Fibroblast of skin of left quadriceps (primary cell): Measurements from ENCODE around the gene TMEM254.
"Not testable (repeated sequence)": the region's sequence is repeated elsewhere in the genome, so short reads cannot be mapped to it uniquely, and the experiment has no call there.

Experiments
- DNase-seq, 2 experiments: peaks; one replicate each; pipeline ENCODE4 v3.0.0-alpha.2; 2013; ENCODE audit warnings: low read depth in 2 of 2

Gene TMEM254

DNA sequence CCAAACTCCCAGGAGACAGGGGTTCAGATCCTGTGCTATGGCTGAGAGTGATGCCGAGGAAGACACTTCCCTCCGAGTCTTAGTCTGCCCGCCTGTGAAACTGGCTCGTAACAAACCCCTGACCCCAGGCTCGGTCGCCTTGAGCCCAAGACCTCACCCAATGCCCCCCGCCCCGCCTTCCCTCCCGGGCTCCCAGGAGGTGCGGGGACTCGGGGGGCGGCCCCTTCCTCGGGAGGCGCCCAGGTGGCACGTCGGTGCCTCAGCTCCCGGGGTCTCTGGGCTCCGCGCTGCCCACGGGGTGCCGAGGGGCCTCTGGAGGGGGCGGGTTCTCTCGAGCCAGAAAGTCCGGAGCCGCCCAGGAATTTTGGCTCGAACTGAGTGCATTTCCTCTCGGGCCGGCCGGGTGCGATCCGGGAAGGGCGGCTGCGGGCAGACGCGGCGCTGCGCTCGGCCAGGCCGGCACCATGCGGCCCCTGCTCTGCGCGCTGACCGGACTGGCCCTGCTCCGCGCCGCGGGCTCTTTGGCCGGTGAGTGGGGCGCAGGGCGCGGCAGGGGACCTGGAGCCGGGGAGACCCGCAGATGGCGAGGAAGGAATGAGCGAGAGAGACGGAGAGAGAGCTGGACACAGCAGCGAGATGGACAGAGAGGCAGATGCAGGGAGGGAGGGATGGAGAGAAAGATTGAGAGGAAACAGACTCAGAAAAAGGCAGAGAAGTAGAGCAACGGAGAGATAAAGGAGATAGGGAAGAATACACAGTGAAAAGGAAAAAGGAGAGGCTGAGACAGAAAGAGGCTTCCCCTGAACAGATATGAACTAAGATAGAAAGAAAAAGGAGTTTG is 54.1 kb downstream of the TMEM254 start, which contains the start of gene PLAC9:
PLAC9 (plus strand) TSS at position 432 of the 841 bp plus-strand sequence; CDS start at position 465, 33 bp downstream.
- DNase-seq = no peak

DNA sequence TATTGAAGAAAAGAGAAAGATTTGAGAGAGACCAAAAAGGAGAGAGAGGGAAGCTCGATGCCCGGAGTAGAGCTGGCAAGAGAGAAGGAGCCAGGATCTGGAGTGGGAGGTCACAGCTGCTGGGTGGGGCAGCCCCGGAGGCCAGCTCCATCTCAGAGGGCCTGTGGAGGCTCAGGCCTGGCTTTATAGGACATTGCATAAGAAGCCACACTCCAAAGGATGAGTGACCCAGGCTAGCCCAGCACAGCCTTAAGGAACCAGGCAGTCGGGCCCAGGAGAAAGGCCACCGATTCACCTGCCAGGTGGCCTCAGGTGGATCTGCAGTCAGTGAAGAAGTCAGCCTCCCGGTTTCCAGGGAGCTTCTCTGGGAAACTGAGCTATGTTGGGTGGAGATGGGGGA is 54.7 kb downstream of the TMEM254 start:
- DNase-seq = no peak

- not testable (repeated sequence) for DNase-seq
Measured at GRCh38 chr10:80133687-80134086, 55.2 kb downstream of the TMEM254 start.

GRCh38 chr10:80136134-80136571 is 57.7 kb downstream of the TMEM254 start:
- DNase-seq = peak; percentile 67 to 69

GRCh38 chr10:80137031-80137862 is 58.8 kb downstream of the TMEM254 start:
- DNase-seq = peak in 1 of 2 experiments; percentile 39

DNA sequence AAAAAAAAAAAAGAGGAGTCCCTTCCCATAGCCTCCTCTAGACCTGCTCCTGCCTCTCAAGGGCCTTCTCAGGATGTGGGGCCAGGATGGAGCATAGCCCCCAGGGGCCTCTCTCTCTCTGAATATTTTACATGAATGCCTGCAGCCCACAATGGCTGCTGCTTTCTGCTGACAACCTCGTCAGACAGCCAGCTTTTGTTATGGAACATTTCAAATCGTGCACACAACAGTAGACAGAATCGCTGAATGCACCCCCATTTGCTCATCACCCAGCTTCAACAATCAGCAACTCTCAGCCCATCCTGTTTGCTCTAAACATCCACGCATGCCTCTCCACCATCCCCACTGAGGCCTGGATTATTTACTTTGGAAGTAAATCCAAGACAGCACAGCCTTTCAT is 59.5 kb downstream of the TMEM254 start:
- DNase-seq = no peak

DNA sequence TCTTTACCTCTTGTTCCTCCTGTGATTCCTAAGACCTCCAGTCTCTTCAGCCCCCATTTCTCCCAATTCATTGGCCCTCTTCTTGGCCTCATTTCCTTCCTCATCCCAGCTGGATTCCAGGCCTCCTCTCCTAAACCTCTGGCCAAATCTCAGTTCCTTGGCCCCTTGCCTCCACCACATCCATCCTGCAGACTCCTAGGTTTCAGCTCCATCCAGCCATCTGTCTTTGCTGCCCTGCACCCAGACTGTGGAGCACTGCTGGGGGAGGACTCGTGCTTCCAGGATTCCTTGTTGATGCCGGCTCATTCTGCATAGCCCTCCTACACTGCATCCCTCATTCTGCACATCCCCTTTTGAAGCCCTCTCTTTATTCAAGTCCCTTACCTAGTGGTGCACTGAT is 60.8 kb downstream of the TMEM254 start:
- DNase-seq = no peak

GRCh38 chr10:80140251-80140650 is 61.8 kb downstream of the TMEM254 start:
- DNase-seq = no peak

DNA sequence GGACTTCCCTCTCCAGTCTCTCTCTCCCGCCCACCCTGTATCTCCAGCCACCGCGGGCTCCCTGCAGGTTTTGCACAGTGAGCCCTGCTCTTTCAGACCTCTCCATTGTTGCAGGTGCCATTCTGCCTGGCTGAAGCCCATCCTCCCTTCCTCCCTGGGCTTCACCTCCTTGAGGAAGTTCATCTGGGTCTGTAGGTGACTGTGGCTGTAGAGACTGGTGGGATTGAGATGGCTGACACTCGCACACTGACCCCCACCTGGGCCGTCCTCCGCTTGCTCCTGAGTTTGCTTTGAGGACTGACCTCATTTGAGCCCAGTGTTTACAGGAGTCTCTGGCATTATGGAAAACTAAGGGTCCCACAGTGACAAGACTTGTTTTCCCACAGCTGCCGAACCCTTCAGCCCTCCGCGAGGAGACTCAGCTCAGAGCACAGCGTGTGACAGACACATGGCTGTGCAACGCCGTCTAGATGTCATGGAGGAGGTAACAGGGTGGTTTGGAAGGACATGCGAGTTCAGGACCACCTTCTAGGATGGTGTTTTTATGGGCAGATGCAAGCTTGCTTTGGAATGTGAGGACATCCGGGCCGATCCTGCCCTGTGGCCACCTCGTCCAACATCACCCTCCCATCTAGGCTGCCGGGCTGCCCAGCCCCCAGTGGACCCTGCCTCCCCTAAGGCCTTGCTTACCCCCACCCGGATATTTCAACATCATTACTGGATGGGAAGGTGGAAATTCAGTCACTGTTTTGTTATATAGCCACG is 63.4 kb downstream of the TMEM254 start:
- DNase-seq = no peak
